NCI-H187 (cell line): Measurements from ENCODE around the gene RPL6.
"Not testable (repeated sequence)": the region's sequence is repeated elsewhere in the genome, so short reads cannot be mapped to it uniquely, and the experiment has no call there.

Experiments
- DNase-seq, 2 experiments: peaks; one replicate each; lab custom pipeline; 2025; lab: John Stamatoyannopoulos, UW

The RPL6 gene

DNA sequence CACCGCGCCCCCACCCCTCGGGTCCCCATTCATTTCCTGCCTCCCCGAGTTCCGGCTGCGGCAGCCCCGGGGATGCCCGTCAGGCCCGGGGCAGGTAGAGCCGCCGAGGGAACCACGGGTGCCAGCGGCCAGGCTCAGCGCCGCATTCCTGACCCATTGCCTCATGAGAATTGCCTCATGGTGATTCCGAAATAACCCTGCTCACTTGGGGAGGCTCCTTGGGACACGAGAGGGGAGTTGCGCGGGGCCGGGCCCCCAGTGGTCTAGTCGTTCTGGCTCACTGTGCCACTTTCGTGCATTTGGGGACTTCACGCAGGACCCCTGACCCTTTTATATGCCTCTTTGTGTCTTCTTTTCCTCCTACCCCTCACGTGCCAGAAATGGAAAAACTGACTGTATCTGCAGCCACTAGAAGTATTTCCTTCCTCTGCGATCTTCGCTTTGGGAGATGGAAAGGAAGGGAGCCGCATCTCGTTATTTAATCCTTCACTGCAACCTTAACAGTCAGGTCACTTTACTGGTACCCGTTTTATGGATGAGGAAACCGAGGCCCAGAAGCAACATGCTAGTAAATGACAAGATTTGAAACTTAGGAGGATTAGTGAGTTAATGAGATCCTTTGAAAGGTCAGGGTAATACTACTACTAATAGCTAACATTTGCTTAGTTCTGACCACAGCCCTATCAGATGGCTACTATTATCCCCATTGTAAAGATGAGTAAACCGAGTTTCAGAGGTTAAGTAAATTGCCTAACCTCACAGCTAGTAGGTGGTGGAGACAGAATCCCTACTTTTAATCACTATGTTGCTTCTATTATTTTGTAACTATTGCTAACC is 10.1 kb upstream of the RPL6 start:
- DNase-seq: no peak

DNA sequence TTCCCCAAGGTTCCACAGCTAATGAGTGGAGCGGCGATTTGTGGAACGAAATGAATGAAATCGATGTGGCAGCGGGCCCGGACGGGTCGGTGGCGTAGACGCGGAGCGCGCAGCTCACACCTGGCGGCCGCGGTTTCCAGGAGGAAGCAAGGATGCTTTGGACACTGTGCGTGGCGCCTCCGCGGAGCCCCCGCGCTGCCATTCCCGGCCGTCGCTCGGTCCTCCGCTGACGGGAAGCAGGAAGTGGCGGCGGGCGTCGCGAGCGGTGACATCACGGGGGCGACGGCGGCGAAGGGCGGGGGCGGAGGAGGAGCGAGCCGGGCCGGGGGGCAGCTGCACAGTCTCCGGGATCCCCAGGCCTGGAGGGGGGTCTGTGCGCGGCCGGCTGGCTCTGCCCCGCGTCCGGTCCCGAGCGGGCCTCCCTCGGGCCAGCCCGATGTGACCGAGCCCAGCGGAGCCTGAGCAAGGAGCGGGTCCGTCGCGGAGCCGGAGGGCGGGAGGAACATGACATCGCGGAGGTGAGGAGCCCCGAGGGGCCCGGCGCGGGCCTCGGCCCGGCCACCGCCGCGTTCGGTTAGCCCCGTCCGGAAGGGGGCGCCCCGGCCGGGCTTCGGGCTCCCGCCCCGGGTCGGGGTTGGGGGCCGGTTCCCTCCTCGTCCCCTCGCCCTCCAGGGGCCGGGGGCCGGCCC is 9.3 kb upstream of the RPL6 start, which contains the start of gene PTPN11:
Gene PTPN11, plus strand, starts transcription at position 340 of the 689 bp plus-strand sequence. Its CDS starts 165 bp downstream, at position 505.
- DNase-seq: peak; percentile 75 to 78

DNA sequence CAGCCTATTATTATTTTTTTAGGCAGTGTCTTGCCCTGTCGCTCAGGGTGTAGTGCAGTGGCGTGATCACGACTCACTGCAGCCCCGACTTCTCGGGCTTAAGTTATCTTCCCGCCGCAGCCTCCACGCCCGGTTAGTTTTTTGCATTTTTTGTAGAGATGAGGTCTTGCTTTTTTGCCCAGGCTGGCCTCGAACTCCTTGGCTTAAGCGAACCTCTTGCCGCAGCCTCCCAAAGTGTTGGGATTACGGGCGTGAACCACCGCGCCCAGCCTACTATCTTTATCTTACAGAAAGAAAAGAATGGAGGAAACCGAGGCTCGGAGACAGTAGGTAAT is 8.8 kb upstream of the RPL6 start:
- no peak for DNase-seq

DNA sequence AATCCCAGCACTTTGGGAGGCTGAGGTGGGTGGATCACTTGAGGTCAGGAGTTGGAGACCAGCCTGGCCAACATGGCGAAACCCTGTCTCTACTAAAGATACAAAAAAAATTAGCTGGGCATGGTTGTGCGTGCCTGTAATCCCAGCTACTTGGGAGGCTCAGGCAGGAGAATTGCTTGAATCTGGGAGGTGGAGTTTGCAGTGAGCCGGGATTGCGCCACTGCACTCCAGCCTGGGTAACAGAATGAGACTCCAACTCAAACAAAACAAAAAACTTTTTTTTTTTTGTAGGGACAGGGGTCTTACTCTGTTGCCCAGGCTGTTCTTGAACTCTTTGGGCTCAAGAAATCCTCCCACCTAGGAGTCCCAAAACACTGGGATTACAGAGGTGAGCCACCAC is 6.1 kb upstream of the RPL6 start:
- DNase-seq: not testable (repeated sequence)

DNA sequence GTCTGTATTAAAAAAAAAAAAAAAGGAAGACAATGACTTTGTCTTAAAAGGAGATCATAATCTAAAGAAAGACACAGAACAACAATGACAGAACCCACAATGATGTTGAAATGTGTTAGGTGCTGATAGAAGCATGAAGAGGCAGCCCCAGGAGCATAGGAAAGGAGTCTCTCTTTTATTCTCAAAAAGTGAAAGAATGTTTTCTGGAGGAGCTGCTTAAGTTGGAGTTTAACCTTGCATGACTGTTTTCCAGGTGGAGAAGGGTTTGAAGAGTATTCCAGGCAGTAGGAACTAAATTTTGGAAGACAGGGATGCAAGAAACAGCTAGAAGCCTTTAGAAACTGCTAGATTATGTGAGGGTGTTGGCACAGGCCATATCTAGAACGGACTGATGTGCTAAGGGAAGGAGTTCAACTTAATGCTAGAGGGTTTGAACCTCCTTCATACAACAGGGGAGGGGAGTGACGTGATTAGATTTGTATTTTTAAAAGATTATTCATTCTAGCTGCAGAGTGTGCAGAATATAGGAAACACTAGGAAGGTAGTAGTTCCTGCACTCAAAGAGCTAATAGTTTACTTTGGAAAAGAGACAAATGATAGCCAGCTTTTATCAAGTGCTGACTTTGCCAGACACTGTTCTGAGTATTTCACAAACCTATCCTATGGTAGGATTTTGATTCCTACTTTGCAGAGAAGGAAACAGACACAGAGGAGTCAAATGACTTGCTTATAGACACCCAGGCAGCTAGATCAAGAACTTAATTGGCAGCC is 4.6 kb upstream of the RPL6 start:
- no peak for DNase-seq

DNA sequence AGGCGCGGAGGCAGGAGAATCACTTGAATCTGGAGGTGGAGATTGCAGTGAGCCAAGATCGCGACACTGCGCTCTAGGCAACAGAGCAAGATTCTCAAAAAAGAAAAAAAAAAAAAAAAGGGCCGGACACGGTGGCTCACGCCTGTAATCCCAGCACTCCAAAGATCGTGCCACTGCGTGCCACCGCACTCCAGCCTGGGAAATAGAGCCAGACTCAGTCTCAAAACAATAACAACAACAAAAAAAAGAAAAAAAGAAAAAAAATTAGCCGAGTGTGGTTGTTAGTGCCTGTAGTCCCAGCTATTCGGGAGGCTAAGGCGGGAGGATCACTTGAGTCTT is 470 bp upstream of the RPL6 start:
- no peak for DNase-seq

DNA sequence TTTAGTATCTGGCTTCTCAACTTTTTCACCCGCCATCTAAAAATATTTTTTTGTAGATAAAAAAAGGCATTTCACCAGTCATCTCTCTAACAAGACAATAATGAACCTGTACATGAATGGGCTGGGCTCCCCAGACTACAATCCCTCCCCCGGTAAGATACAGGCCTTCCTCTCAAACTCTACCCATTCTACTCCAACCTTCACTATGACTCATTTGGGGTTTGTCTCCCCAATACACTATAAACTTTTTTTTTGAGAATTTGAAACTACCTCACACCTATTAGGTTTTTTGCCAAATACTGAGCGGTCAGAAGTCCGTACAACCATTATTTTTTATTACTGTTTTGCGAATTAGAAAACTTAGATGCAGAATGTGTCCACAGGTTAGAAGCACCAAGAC is 784 bp downstream of the RPL6 start:
- no peak for DNase-seq

DNA sequence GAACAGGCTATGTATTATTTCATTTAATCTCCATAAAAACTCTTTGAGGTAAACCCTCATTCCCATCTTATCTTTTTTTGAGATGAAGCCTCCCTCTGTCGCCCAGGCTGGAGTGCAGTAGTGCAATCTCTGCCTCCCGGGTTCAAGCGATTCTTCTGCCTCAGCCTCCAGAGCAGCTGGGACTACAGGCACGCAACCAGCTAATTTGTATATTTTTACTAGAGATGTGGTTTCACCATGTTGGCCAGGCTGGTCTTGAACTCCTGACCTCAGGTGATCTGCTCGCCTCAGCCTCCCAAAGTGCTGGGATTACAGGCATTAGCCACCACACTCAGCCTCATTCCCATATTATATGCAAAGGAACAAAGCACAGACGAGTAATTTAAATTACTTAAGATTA is 1.7 kb downstream of the RPL6 start:
- DNase-seq: not testable (repeated sequence)

DNA sequence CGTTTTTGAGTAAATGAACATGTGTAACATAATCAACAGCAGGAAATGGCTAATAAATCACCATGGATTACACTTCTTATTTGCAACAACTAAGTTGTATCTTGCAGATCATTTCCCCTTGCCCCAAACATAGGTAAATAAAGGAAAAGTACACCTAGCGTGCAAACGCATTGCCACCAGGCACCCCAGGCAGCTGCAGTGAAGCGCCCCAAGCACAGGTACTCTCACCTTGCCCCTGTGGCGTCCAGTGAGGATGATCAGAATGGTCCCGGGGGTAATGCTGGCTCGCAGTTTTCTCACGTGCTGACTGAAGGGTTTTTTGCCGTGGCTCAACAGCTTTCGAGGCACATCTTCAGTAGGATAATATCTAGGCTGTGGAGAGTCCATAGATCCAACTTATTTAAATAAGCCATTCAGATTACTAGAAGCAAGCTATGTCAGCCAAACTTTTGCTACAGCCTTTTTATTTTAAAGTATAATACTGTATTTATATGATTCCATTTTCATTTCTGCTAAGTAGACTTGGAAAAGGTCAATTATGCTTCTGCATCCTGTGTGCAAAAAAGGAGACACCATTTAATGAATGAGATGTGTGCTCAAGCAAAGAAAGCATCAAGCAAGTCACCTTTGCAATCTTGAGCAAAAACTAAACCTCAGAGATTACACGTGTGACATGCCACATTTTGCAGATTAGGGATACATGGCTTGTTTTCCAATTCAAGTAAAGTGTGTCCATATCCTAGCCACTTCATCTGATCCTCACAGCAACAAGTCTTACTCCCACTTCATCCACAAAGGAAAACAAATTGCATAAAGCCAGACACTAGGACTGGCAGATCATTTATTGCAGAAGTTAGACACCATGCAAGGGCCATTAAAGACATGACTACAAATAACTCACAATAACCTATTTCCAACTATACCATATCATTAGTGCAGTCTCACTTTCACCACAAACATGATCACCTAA is 2.6 kb downstream of the RPL6 start:
- no peak for DNase-seq

DNA sequence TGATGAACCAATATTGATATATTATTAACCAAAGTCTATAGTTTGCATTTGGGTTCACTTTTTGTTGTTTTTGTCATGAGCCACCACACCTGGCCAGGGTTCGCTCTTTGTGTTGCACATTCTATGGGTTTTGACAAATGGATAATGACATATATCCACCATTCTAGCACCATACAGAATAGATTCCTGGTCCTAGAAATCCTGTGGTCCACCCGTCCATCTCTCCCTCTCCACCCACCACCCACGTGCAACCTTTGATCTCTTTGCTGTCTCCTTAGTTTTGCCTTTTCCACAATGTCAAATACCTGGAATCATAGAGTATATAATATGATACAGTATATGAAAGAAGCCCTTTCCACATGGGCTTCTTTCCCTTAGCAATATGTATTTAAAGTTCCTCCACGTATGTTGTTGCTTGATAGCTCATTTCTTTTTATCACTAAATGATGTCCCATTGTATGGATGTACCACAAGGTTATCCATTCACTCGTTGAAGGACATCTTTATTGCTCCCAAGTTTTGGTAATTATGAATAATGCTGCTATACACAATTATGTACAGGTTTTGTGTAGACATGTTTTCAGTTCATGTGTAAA is 7.4 kb downstream of the RPL6 start:
- DNase-seq: no peak

DNA sequence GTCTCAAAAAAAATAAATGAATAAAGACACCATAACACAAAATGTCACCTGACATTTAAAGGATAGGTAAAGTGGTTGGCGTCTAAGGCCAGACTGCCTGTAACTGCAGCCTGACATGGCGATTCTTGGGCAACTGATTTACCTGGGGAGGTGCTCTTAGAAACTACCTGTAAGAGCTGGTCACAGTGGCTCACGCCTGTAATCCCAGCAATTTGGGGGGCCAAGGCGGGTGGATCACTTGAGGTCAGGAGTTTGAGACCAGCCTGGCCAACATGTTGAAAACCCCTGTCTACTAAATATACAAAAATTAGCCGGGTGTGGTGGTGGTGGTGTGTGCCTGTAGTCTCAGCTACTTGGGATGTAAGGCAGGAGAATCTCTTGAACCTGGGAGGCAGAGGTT is 8.4 kb downstream of the RPL6 start:
- no peak for DNase-seq

DNA sequence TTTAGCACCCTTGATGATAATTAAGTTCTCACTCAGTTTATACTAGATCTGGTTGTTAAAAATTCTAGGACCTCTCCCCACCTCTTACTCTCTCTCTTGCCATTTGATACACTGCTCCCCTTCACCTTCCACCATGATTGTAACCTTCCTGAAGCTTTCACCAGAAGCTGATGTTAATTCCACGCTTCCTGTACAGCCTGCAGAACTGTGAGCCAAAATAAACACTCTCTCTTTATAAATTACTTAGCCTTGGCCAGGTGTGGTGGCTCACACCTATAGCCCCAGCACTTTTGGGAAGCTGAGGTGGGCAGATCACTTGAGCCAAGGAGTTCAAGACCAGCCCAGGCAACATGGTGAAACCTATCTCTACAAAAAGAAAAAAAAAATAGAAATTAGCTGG is 16.1 kb downstream of the RPL6 start:
- DNase-seq: no peak

DNA sequence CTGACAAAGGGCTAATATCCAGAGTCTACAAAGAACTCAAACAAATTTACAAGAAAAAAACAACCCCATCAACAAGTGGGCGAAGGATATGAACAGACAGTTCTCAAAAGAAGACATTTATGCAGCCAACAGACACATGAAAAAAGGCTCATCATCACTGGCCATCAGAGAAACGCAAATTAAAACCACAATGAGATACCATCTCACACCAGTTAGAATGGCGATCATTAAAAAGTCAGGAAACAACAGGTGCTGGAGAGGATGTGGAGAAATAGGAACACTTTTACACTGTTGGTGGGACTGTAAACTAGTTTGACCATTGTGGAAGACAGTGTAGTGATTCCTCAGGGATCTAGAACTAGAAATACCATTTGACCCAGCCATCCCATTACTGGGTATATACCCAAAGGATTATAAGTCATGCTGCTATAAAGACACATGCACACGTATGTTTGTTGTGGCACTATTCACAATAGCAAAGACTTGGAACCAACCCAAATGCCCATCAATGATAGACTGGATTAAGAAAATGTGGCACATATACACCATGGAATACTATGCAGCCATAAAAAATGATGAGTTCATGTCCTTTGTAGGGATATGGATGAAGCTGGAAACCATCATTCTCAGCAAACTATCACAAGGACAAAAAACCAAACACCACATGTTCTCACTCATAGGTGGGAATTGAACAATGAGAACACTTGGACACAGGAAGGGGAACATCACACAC is 19.3 kb downstream of the RPL6 start:
- DNase-seq: not testable (repeated sequence)

DNA sequence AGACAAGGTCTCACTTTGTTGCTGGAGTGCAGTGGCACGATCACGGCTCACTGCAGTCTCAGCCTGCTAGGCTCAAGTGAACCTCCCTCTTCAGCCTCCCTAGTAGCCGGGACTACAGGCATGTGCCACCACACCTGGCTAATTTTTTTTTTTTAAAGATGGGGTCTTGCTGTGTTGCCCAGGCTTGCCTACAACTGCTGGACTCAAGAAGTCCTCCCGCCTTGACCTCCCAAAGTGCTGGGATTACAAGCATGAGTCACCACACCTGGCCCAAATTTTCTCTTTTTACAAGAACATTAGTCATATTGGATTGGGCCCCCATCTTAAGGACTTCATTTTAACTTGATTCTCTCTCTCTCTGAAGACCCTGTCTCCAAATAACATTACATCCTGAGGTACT is 20.2 kb downstream of the RPL6 start:
- no peak for DNase-seq

DNA sequence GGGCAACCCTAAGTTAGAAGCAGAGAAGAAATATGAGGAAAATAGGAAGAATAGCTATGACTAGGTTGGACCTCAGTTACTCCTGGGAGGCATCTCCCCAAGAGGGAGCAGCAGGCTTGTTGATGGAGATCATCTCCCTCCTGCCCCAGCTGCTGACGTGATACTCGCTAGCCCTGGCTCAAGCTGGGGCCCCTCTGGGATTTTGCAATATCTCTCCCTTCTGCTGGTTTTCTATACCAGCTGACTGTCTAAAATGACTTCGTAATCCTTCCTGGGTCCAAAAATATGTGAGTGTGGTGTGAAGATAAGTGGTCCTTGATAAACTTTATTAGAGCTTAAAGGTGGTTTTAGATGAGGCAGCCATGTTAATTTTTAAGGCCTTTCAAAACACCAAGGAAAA is 22.7 kb downstream of the RPL6 start:
- no peak for DNase-seq

DNA sequence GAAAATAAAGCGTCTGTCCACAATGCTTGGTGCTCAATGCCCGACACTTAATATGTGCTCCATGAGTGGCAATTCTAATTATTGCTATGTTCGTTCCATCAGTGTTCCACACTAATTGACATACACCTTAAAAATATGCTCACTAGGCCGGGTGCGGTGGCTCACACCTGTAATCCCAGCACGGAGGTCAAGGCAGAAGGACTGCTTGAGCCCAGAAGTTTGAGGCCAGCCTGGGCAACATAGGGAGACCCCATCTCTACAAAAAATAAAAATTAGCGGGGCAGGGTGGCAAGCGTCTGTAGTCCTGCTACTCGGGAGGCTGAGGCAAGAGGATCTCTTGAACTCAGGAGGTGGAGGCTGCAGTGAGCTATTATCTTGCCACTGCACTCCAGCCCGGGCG is 26.5 kb downstream of the RPL6 start:
- DNase-seq: no peak

DNA sequence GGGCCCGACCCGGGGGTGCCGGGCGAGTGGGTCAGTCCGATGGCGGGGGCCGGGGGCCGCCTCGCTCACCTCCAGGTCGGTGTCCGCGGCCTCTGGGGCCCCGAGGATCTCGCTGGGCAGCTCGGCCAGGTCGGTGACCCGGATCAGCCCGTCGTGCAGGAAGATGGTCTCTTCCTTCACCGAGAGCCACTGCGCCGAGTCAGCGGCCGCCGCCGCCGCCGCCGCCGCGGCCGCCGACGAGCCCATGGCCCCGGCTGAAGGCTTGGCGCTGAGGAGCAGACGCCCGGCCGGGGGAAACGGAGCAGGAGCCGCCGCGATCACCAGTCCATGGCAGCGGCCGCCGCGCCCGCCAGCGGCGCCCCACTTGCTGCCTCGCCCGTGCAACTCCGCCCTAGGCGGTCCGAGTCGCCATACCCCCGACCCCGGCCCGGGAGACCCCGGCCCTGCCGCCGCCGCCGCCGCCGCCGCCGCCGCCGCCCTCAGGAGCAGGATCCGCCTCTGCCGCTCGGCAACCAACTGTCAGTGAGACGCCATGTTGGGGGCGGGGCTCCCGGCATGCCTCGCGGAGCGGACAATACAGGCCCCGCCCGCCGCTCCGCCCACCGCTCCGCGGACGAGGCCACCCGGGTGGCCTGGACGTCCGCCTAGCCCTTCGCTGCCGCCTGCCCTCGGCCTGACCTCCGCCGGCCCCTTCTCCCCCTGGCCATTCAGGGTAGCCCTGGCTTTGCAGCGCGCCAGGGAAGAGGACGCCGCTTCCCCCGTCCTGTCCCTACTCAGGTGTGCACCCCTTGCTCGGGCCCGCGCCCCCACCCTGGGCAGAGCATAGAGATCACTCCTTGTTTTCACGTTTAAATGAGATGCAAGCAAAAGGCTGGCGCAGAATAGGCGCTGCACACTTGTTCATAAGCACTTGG is 27.3 kb downstream of the RPL6 start, which contains the start of gene HECTD4:
Gene HECTD4, minus strand, starts transcription at position 549 of the 914 bp plus-strand sequence. Its CDS starts 303 bp downstream, at position 246.
- peak; percentile 89 to 93 for DNase-seq

DNA sequence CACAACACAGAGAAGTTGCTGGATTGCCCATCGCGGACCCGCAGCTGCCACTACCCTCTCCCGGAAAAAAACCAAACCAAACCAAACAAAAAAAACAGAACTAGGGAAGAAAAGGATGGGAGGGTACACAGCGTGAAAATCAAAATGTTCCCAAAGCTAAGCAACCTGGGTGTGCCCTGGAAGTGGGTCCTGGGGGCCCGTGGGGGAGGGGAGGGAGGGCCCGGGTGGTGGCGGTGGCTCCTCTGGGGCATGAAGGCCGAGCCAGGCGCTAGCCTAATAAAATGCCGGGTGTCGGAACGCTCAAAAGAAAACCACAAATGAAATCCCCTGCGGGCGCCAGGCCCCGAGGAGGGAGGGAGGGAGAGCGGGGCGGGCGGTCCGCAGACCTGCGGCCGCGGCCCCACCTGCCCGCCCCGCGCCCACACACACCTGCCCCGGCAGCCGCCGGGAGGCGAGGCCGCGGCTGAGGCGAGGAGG is 28.0 kb downstream of the RPL6 start:
- peak in 1 of 2 experiments; percentile 39 for DNase-seq
